DMS153 treated with DMSO at 0.1 percent for 48 hours (cell line): ENCODE results near the gene SEZ6L.

Experiments used
- DNase-seq: peaks from one replicate; lab custom pipeline; 2025; ENCODE audit not compliant: unreplicated experiment; lab: John Stamatoyannopoulos, UW

Gene SEZ6L

GRCh38 chr22:26291940-26292666 is 122.8 kb downstream of the SEZ6L start:
- no peak for DNase-seq

GRCh38 chr22:26292667-26292995 is 123.4 kb downstream of the SEZ6L start:
- DNase-seq: no peak

- DNase-seq: no peak
These were observed 126.4 kb downstream of the SEZ6L start for GRCh38 chr22:26295563-26296126.

DNA sequence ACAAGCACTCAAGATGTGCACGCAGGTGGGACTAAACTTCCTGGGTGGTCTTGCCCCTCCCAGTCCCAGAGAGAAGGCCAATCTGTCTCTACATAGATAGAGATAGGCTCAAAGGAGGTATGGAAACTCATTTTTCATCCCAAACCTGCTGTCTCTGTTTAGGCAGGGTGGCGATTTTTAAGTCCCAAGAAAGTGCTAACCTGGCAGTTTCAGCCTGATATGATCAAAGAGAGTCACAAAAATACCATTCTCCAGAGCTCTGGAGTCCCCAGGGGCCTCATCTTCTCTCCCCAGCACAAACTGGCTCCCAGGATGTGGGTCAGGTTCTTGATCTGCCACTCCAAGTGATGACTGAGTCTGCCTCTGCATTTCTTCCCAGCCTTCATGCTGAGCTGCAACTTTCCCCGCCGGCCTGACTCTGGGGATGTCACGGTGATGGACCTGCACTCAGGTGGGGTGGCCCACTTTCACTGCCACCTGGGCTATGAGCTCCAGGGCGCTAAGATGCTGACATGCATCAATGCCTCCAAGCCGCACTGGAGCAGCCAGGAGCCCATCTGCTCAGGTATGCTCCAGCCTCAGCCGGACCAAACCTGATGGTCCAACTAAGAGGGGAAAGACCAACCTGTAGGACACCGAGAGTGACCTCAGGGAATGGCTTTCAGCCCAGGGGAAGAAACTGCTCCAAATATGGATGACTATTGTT is 129.5 kb downstream of the SEZ6L start:
- no peak for DNase-seq

GRCh38 chr22:26302726-26303125 is 133.5 kb downstream of the SEZ6L start:
- DNase-seq: no peak

DNA sequence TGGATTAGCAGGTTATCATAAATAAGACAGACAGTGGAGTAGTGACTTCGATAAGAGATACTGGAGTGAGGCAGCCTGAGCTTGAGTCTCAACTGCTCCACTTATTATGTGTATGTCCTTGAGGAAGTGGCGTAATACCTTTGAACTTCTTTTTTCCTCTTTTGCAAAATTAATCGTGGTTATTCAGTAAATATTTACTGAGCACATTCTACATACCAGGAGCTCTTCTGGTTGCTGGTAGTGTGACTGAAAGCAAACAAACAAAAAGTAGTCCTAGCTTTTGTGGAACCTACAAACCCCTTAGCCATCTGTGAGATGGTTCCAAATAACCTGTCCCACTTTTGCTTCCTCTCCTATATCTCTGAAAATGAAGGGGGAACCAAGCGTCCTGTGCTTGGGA is 134.2 kb downstream of the SEZ6L start:
- no peak for DNase-seq

DNA sequence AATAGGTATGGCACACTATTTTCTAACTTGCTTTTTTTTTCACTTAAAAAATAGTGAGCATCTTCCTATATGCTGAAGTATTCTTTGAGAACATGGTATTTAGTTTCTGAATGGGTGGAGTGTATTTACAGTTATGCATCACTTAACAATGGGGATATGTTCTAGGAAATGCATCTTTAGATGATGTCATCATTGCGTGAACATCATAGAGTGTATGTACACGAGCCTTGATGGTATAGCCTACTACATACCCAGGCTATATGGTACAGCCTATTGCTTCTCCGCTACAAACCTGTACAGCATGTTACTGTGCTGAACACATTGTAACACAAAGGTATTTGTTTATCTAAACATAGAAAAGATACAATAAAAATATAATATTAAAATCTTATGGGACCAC is 135.5 kb downstream of the SEZ6L start:
- no peak for DNase-seq

DNA sequence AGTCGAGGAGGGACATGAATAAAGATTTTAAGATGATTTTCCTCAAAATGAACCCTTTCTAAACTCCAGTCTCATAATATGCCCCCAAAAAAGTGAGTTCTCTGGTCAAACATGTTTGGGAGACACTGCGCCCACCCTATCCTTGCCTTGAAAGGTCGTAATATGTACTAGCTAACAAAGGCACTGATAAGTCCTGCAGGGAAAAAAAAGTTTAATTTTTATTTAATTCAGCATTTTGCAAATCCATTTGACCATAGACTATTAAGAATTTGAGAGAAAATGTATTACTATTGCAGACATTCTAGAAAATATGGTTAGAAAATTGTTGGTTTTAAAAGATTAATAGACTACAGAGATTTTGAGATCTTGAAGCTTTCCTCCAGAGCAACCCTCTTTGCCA is 139.2 kb downstream of the SEZ6L start:
- DNase-seq: no peak

DNA sequence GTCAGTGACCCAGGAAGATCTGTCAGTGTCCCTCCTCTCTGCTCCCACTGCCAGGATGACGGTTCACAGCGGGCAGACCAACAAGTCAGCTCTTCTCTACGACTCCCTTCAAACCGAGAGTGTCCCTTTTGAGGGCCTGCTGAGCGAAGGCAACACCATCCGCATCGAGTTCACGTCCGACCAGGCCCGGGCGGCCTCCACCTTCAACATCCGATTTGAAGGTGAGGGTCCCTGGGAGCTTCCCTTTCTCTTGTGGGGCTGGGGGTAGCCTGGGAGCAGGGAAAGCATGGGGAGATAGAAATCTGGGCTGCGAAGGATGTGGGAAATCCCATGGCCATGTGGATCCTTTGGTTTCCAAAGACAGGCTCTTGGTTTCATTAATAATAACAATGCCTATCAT is 141.4 kb downstream of the SEZ6L start:
- no peak for DNase-seq

DNA sequence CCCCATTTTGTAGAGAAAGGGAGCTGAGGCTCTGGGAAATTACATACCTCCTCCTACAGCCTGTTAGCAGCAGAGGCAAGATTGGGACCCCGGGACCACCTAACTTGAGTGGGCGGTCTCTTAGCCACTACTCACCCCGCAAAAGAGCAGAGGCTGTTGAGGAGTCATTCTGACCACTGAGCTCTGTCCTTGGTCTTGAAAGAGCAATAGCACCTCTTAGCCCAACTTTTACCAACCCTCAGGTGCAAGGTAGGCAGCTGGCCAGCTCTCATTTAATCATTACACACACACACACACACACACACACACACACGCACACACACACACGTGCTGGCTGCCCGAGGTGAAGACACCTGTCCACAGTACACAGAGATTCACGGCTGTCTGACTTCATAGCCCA is 144.0 kb downstream of the SEZ6L start:
- no peak for DNase-seq

GRCh38 chr22:26314171-26314570 is 144.9 kb downstream of the SEZ6L start:
- no peak for DNase-seq

GRCh38 chr22:26314656-26315055 is 145.4 kb downstream of the SEZ6L start:
- no peak for DNase-seq

DNA sequence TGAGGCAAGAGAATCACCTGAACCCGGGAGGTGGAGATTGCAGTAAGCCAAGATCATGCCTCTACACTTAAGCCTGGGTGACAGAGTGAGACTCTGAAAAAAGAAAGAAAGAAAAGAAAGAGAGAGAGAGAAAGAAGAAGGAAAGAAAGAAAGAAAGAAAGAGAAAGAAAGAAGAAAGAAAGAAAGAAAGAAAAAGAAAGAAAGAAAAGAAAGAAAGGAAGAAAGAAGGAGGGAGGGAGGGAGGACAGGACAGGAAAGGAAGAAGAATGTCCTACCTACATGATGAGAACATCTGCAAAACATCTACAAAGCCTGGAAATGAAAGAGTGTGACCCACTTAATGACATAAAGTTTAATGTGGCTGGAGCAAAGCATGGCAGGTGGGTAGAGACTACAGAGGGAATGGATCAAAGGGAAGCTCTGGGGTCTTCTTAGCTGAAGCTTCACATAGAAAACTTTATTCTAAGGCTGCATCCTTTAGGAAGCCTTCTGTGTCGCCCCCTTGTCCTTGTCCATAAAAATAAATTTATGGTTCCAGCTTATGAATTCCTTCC is 147.5 kb downstream of the SEZ6L start:
- no peak for DNase-seq

- no peak for DNase-seq
These were observed 149.7 kb downstream of the SEZ6L start for GRCh38 chr22:26318975-26319374.

DNA sequence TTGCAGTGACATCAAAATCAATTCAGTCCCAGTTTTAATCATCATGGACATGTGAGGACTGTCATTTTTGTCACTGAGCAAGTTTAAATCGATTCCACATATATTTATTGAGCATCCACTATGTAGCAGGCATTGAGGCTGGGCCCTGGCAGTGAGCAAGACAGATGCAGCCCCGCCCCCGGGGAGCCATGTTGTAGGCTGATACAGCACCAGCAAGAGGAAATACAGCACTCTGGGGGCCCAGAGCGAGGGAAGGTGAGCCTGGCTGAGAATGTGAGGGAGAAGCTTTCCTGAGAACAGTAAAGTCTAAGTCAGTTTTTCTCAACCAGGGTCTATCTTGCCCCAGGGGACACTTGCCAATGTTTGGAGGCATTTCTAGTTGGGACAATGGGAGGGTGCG is 151.2 kb downstream of the SEZ6L start:
- no peak for DNase-seq

DNA sequence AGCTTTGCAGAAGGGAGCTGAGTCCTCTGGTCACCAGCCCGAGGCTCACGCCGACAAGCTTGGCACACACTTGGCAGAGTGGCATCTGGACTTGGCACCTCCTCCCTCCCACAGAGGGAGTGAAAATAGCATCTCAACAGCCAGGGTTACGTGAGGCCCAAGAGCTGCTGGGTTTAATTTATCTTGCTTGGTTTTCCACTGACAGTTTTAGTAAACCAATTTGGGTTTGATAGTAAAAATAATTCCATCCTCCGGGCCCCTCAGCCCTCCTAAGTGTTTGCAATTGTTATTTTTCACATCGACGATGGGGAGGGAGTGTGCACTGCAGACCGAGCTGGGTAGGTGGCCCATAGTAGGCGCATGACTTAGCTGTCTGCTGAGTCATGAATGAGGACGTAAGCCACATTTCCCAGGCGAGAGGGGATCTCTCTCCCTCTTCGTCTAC is 152.2 kb downstream of the SEZ6L start:
- DNase-seq: no peak

- no peak for DNase-seq
These were observed 153.1 kb downstream of the SEZ6L start for GRCh38 chr22:26322179-26322905.

DNA sequence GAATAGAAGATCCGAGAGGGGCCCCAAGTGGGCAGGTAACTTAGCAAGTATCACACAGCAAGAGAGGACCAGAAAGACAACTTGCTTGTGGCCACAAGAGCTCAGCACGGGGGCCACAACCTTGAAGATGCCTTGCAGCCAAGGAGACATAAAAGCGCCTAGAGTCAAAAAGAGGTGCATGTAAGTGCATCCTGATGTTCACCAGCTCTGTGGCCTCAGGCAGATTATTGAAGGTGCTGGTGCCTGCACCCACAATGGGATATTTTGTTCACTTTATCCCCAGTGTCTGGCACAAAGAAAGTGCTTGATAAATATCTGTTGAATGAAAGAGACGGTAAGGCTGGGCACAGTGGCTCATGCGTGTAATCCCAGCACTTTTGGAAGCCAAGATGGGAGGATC is 153.8 kb downstream of the SEZ6L start:
- no peak for DNase-seq

DNA sequence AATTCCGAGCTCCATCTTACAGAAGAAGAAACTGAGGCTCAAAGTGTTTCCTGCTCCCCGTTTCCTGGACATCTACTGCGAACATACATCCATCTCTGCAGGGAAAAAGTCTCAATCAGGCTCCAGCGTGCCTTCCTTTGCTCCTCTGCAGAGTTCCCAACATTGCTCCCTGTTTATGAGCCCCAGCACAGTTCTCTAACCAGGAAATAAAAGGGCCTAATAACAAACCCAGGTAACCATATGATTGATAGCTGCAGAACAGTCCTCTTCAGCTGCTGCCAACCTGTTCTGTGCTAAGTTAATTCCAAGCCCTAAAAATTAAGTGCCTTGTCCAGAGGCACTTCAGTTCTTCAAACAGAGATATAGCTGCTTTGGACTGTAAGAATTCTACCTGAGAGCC is 154.9 kb downstream of the SEZ6L start:
- DNase-seq: no peak

DNA sequence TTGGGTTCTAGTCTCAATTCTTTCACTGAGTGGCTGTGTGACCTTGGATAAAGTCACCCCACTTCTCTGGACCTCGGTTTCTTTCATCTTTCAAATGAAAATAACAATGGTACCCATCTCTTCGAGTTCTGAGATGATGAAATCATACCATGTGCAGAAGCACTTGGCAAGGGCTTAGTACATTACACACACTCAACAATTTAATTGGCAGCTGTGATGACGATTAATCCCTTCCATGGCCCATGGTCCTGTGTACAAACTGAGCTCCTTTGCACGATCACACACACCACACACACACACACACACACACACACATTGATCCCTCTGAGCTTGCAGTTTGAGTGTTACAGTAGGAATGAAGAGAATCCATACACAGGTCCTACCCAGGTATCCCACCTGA is 156.4 kb downstream of the SEZ6L start:
- DNase-seq: no peak

DNA sequence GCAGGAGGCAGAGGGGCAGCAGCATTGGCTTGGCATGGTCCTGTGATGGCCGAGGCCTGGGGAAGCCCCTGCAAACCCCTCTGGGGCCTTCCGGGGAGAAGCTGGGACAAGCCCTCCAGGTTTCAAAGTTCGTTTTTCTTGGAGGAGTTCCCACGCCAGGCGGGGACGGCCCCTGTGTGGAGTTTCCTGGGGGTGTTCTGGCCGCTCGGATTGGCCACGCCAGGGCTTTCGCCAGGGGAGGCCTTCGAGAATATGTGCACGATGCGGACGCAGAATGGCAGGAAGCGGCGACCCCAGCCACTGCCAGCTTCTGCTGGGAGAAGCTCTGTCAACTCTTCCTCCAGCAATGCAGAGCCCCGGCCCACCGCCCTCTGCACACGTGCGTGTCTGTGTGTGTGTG is 157.5 kb downstream of the SEZ6L start:
- DNase-seq: no peak

DNA sequence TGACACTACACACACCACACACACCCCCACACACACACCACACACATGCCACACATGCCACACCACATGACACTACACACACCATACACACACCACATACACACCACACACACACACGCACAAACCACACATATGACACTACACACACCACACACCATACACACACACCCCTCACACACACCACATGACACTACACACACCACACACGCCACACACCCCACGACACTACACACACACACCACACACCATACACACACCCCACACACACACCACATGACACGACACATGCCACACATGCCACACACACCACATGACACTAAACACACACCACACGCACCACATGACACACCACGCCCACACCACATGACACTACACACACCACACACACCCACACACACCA is 158.0 kb downstream of the SEZ6L start:
- no peak for DNase-seq
